ENCODE measurements around the gene HKDC1. TPM values are rescaled to one million over a fixed set of nuclear protein-coding genes. Genes with fewer than 3 reads are reported as not detected.
"Not testable (repeated sequence)": the region's sequence is repeated elsewhere in the genome, so short reads cannot be mapped to it uniquely, and the experiment has no call there.

Gene HKDC1
- polyA plus RNA-seq (2011; rRNA removed) (0.09 and 0.18 TPM in 2 replicates), polyA minus RNA-seq (2011; rRNA and poly(A)+ RNA removed) (0.05 TPM in 1 of 2 replicates, not detected in the other)

DNA sequence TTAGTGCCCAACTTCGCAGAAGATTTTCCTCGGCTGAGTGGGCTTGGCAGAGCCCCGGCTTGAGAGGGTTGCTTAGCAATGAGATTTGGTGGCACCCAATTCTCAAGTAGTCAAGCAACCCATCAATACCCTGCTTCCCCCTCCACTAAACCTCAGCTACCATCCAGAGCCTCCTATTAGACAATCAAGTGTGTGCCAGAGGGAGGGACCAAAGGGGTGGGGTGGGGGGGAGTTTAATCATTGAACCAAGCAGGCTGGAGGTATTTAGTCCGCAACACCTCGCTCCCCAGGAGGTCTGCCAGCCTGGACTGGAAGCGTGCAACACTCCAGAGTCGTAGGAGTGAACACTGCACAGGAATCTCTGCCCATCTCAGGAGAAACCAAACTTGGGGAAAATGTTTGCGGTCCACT lies at the start of gene HKDC1:
HKDC1 (plus strand) TSS at position 292 of the 411 bp plus-strand sequence; CDS start at position 396, 104 bp downstream.
- Histone ChIP-seq H3K36me3 (ENCODE audit: control insufficient read depth, insufficient read depth, low read length) (no peaks in the 10 kb centered on the region), H3K4me3 (ENCODE audit: low read depth, low read length) (no peak within 1 kb of the TSS), H3K27me3 (ENCODE audit: control insufficient read depth, insufficient read depth, low read length) (no peaks in the 10 kb centered on the region)
- ChIA-PET CTCF (interaction anchor here (1.5 to 1.7 kb wide), 2 partner anchors 18 to 126 kb away, joined by 3 read pairs; no protein-coding TSS in a partner anchor), POLR2A (no interaction called here)
- no peak for DNase-seq (ENCODE audit: low read depth)
- TF ChIP-seq, protein P1, sequence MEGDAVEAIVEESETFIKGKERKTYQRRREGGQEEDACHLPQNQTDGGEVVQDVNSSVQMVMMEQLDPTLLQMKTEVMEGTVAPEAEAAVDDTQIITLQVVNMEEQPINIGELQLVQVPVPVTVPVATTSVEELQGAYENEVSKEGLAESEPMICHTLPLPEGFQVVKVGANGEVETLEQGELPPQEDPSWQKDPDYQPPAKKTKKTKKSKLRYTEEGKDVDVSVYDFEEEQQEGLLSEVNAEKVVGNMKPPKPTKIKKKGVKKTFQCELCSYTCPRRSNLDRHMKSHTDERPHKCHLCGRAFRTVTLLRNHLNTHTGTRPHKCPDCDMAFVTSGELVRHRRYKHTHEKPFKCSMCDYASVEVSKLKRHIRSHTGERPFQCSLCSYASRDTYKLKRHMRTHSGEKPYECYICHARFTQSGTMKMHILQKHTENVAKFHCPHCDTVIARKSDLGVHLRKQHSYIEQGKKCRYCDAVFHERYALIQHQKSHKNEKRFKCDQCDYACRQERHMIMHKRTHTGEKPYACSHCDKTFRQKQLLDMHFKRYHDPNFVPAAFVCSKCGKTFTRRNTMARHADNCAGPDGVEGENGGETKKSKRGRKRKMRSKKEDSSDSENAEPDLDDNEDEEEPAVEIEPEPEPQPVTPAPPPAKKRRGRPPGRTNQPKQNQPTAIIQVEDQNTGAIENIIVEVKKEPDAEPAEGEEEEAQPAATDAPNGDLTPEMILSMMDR (IDR thresholded peaks at IDR 0.05; ENCODE audit: insufficient read depth, low read depth, low read length): no peak

- Histone ChIP-seq H3K36me3 (ENCODE audit: control insufficient read depth, insufficient read depth, low read length) (0 out of 2 replicates have a peak, but pooled peaks cover 1% of the 10 kb centered on the region), H3K4me3 (ENCODE audit: low read depth, low read length) (no peak overlapping the region), H3K27me3 (ENCODE audit: control insufficient read depth, insufficient read depth, low read length) (no peaks in the 10 kb centered on the region)
- POLR2A ChIA-PET: no interaction called here
- CTCF ChIA-PET: interaction anchor here (0.9 kb wide), 1 partner anchor 20 kb away, joined by 3 read pairs; no protein-coding TSS in a partner anchor
- DNase-seq (ENCODE audit: low read depth): peak; percentile 4
- TF ChIP-seq, protein P1 (IDR thresholded peaks at IDR 0.05; ENCODE audit: insufficient read depth, low read depth, low read length): no peak
Measured at GRCh38 chr10:69172241-69172982, 47.7 kb upstream of the HKDC1 start.

GRCh38 chr10:69175326-69175725 lies 44.8 kb upstream of the HKDC1 start:
- H3K27me3 ChIP-seq (ENCODE audit: control insufficient read depth, insufficient read depth, low read length); H3K36me3 ChIP-seq (ENCODE audit: control insufficient read depth, insufficient read depth, low read length); CTCF ChIA-PET; H3K4me3 ChIP-seq (ENCODE audit: low read depth, low read length); POLR2A ChIA-PET; DNase-seq (ENCODE audit: low read depth): not testable (repeated sequence)

GRCh38 chr10:69176823-69177222 lies 43.3 kb upstream of the HKDC1 start:
- no peak for DNase-seq (ENCODE audit: low read depth)
- Histone ChIP-seq H3K36me3 (ENCODE audit: control insufficient read depth, insufficient read depth, low read length) (no peaks in the 10 kb centered on the region), H3K4me3 (ENCODE audit: low read depth, low read length) (no peak overlapping the region), H3K27me3 (ENCODE audit: control insufficient read depth, insufficient read depth, low read length) (no peaks in the 10 kb centered on the region)
- TF ChIP-seq, protein P1 (IDR thresholded peaks at IDR 0.05; ENCODE audit: insufficient read depth, low read depth, low read length): no peak
- ChIA-PET CTCF (no interaction called here), POLR2A (no interaction called here)

- POLR2A ChIA-PET: no interaction called here
- no peaks in the 10 kb centered on the region for H3K27me3 ChIP-seq (ENCODE audit: control insufficient read depth, insufficient read depth, low read length)
- peak overlapping the region; percentile 97 for H3K4me3 ChIP-seq (ENCODE audit: low read depth, low read length)
- TF ChIP-seq, protein P1 (IDR thresholded peaks at IDR 0.05; ENCODE audit: insufficient read depth, low read depth, low read length): no peak
- peaks cover 3% of the 10 kb centered on the region for H3K36me3 ChIP-seq (ENCODE audit: control insufficient read depth, insufficient read depth, low read length)
- DNase-seq (ENCODE audit: low read depth): no peak
- CTCF ChIA-PET: interaction anchor here (1.2 kb wide), 1 partner anchor 13 kb away, joined by 3 read pairs; no protein-coding TSS in a partner anchor
Measured at GRCh38 chr10:69179089-69179742, 40.9 kb upstream of the HKDC1 start.
